ENCODE results near the gene FTSJ3. TPM values are rescaled to one million over a fixed set of nuclear protein-coding genes. Genes with fewer than 3 reads are reported as not detected.

The FTSJ3 gene
- total and polyA plus RNA-seq, 10 of the 15 experiments (the other 5 are each of a cell fraction or from before 2014, with no cell fraction given): 17.2 to 79.2 (median 50.4) TPM

GRCh38 chr17:63790057-63790456 lies 37.4 kb downstream of the FTSJ3 start:
- H3K36me3 ChIP-seq (ENCODE audit: control insufficient read depth in 2 of 2, insufficient read depth in 2 of 2, low read length in 1 of 2): peaks cover 9 to 24% of the 10 kb centered on the region in 2 experiments
- RAD21 ChIA-PET (ENCODE audit: unreplicated experiment): interaction anchor here (1.4 kb wide), 1 partner anchor 45 kb away, joined by 3 read pairs; no protein-coding TSS in a partner anchor
- H3K4me2 ChIP-seq (ENCODE audit: control insufficient read depth, insufficient read depth): no peak overlapping the region
- H3K9ac ChIP-seq (ENCODE audit: control insufficient read depth, insufficient read depth, low read length): no peak overlapping the region
- POLR2A ChIA-PET: interaction anchor here (1.1 kb wide), 1 partner anchor 17 kb away, joined by 3 read pairs; the partner anchor contains the start of gene CCDC47
- H3K4me3 ChIP-seq: no peak overlapping the region
- H2AFZ ChIP-seq (ENCODE audit: control insufficient read depth, low read depth, low read length): no peak overlapping the region
- DNase-seq (ENCODE audit: low read depth, low spot score) (no peak), FAIRE-seq (no peak), ATAC-seq (no peak)
- H3K4me1 ChIP-seq (ENCODE audit: control insufficient read depth, insufficient read depth, low read length): no peaks in the 10 kb centered on the region
- H3K79me2 ChIP-seq (ENCODE audit: control insufficient read depth, insufficient read depth, low read length): peaks cover 14% of the 10 kb centered on the region
- BruUV-seq (replicated peaks): no TSS peak
- in situ Hi-C loops (cut with MboI): no loop called here
- H3K27me3 ChIP-seq (replicated peaks in 1 of 2; ENCODE audit: control insufficient read depth in 2 of 2, insufficient read depth in 2 of 2, low read length in 1 of 2): no peaks in the 10 kb centered on the region
- no peaks in the 10 kb centered on the region for H3K9me3 ChIP-seq (replicated peaks; ENCODE audit: control insufficient read depth, insufficient read depth, low read length)
- WGBS (ENCODE audit: insufficient coverage, insufficient replicate concordance, low lambda C conversion rate, missing lambda C conversion rate): 95% methylated on average over 6 of the region's 6 CpGs
- no peak overlapping the region for H3K27ac ChIP-seq (ENCODE audit: control insufficient read depth, insufficient read depth)
- SMC1A ChIA-PET (ENCODE audit: uncharacterized antibody, unreplicated experiment): interaction anchor here (2.3 kb wide), 1 partner anchor 14 kb away, joined by 6 read pairs; no protein-coding TSS in a partner anchor
- H4K20me1 ChIP-seq (ENCODE audit: control insufficient read depth, insufficient read depth): no peaks in the 10 kb centered on the region
- intact Hi-C loops (cut with micrococcal nuclease; ENCODE audit: unreplicated experiment): no loop called here
- no peak for TF ChIP-seq RELA (IDR thresholded peaks at IDR 0.05; ENCODE audit: borderline replicate concordance, partially characterized antibody)
- TF ChIP-seq ZZZ3 (IDR thresholded peaks at IDR 0.05; ENCODE audit: control insufficient read depth, insufficient read length, low read depth): no peak
- no peak for TF ChIP-seq USF1 (IDR thresholded peaks at IDR 0.05; ENCODE audit: borderline replicate concordance, extremely low read length, insufficient read depth, low read depth, low read length)
- no peak for TF ChIP-seq ZNF274 (IDR thresholded peaks at IDR 0.05; ENCODE audit: insufficient read depth, insufficient read length)
- no peak for TF ChIP-seq MEF2A (IDR thresholded peaks at IDR 0.05; ENCODE audit: insufficient read depth, low read depth, low read length)
- no peak for TF ChIP-seq ATF3 (IDR thresholded peaks at IDR 0.05; ENCODE audit: borderline replicate concordance, extremely low read depth, low read depth, low read length)
- TF ChIP-seq TARDBP (IDR thresholded peaks at IDR 0.05; ENCODE audit: borderline replicate concordance): no peak
- no peak for TF ChIP-seq MEF2B (IDR thresholded peaks at IDR 0.05; ENCODE audit: partially characterized antibody, poor library complexity, severe bottlenecking)
- CTCF ChIA-PET: no interaction called here
